HG03103 (cell line): ENCODE measurements around the gene DAPK1.

Experiments used
- ATAC-seq: cut with Tn5 transposase; IDR thresholded peaks from one replicate; pipeline ENCODE4 v1.9.1; 2021; ENCODE audit warnings: low read depth; ENCODE audit not compliant: unreplicated experiment

DAPK1 gene

DNA sequence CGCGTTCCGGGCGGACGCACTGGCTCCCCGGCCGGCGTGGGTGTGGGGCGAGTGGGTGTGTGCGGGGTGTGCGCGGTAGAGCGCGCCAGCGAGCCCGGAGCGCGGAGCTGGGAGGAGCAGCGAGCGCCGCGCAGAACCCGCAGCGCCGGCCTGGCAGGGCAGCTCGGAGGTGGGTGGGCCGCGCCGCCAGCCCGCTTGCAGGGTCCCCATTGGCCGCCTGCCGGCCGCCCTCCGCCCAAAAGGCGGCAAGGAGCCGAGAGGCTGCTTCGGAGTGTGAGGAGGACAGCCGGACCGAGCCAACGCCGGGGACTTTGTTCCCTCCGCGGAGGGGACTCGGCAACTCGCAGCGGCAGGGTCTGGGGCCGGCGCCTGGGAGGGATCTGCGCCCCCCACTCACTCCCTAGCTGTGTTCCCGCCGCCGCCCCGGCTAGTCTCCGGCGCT lies at the start of gene DAPK1:
Gene DAPK1, plus strand, starts transcription at position 264 of the 442 bp plus-strand sequence. CDS start 1,211 bp downstream, outside the sequence.
- ATAC-seq = no peak

- ATAC-seq = no peak
Observed at GRCh38 chr9:87451149-87451548, 46.5 kb upstream of the DAPK1 start.

GRCh38 chr9:87455407-87455806 lies 42.3 kb upstream of the DAPK1 start:
- no peak for ATAC-seq

DNA sequence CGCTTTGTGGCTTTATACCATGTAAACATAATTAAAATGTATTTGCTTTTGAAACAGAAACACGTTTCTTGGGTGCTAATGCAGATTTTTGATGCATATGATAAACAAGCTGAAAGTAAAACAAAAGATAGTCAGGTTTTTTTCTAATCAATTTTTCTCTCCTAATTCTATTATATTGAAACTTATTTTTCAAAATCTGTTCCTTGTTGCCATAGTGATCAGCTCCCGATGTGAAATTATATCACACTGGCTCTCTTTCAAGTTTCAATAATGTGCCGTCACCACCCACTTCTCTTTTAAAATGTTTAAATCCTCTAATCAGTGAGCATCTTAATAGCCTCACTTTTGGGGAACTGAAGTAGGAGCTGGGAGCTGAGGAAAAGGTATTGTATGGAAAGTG lies 36.4 kb upstream of the DAPK1 start:
- no peak for ATAC-seq

- ATAC-seq = peak; percentile 68
Observed at GRCh38 chr9:87464110-87464991, 33.3 kb upstream of the DAPK1 start.

- no peak for ATAC-seq
Observed at GRCh38 chr9:87464992-87465378, 32.7 kb upstream of the DAPK1 start.

DNA sequence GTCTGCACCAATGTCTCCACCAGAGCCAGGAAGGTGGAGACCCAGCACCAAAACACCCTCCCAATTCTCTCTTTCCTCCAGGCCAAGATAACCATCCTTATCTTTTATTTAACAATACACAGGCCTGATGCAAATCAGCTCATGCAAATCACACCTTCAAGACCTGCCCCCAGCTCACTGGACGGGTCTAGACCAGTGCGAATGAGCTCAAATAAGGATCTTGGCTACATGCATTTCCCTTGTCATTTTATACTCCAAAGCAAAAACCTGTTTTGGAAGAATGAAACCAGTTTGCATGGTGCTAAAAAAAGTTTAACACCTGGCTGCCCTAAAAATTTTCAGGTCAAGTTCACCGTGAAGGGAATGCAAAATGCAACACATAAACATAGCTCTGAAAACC lies 31.9 kb upstream of the DAPK1 start:
- no peak for ATAC-seq

DNA sequence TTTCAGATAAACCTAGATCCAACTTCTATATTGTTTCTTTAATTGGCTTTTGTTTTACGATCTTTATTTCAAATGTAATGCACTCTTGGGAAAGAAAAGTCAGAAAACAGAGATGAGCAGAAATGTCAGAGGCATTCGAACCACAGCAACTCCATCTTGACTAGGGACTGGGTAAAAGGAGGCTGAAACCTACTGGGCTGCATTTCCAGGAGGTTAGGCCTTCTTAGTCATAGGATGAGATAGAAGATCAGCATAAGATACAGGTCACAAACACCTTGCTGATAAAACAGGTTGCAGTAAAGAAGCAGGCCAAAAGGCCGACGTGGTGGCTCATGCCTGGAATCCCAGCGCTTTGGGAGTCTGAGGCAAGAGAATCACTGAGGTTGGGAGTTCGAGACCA lies 30.5 kb upstream of the DAPK1 start:
- ATAC-seq = no peak

DNA sequence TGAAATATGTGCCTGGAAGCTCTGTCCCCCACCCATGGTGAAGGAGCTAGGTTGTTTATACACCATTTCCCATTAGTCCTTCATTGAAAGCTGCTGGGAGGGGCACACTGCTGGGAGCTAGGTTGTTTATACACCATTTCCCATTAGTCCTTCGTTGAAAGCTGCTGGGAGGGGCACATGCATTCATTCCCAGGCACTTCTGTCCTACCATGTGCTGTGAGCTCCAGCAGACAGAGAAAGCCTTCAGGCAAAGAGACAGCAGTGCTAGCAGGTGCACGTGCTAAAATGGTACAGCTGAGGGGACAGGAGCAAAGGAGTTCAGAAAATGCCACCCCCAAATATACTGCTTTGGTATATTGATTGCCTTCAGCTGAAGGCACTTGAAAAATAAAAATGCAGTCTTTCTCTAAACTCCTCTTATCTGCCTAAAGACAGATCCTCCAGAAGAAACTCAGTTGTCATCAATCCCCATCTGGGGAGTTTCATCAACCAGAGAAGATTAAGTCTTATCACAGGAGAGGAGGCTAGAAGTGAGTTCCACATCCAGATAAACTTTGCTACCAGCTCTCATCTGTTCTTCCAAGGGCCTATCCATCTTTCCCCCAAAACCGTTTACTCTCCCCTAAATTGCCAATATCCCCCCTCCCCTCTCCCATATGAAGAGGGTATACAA lies 27.7 kb upstream of the DAPK1 start:
- ATAC-seq = no peak

- no peak for ATAC-seq
Observed at GRCh38 chr9:87471746-87472145, 25.9 kb upstream of the DAPK1 start.

- no peak for ATAC-seq
Observed at GRCh38 chr9:87475463-87475862, 22.2 kb upstream of the DAPK1 start.

DNA sequence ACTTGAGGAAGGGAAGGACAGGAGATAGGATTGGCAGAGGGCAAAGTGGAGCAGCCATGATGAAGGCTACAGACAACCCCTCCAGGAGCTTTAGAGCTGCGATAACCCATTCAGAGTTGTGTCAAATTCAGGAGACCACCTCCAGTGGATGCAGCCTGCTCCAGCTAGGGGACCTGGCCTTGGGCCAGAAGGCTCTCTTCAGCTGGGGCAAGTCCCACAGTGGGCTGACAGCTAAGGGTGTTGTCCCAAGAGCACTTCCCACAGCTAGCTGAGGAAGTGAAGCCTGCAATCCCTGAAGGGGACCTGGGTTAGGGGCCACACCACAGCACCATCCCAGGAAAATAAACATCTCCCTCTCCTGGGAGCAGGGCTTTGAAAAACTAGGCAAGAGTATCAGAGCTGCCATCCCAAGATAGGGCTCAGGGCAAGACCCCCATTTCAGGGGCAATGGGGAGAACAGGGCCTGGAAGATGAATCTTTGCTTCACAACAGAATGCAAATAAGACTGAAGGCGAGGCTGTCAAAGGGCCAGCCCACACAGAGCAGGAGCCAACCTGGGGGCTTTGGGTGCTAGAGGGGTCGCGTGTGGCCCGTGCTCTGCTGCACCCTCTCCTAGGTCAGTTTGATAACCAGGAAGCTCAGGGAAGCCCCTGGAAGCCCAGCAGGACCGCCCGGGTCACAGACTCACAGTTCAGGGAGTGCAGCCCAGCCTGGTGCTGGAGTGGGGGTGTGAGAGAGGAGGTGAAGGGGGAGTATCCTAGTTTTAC lies 19.3 kb upstream of the DAPK1 start:
- ATAC-seq = no peak

DNA sequence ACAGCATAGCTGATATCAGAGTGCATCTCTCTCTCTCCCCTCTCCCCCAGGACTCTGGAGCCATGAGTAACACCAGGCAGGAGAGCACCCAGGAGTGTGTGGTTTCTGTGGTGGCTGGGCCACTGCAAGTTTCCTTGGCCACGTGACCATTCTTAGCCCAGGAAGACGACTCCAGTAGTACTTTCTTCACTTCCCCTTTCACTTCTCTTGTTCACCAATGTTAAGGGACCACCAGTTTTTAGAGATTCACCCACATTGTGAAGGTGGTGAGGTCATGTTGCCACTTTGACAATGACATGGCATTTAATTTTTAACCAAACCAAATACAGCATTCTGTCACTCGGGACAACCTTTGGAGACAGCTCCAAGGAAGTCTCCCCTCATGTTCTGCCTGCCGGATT lies 17.9 kb upstream of the DAPK1 start:
- peak; percentile 93 for ATAC-seq

DNA sequence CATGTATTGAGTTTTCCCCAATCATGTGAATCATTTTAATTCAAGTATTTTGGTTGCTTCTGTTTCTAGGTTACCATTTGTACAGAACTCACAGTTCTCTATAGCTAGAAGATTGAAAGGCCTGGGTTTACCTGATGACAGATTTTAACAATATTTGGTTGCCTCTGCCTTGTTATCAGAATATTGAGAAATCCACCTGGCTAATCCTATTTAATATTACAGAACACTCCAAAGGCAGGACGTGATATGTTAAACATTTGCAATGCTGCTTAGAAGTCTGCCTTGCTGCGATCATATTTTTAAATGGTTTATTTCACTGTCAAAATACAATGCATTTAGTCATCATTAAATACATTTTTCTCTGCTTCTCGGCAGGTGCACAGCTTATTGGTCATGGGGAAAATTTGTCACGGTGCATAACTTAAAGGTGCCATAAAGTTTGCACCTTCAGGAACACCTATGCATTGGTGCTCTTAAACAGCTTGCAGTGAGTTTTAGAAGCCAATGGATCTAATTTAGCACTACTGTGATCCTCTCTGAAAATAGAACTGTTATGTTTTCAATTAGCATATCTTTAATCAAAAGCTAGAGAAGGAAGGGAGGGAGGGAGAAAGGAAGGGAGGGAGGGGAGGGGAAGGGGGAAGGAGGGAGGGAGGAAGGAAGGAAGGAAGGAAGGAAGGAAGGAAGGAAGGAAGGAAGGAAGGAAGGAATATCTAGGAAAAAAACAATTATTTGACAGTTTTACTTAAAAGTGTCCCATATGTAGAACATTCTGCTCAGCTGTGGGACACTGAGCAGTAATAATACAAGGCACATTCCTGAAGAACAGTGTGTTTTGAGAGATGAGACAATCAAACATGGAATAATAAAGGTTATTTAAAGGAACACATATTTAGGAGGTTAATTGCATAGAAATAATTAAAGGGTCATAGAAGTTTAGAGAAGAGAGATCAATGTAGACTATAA lies 15.5 kb upstream of the DAPK1 start:
- ATAC-seq = no peak

DNA sequence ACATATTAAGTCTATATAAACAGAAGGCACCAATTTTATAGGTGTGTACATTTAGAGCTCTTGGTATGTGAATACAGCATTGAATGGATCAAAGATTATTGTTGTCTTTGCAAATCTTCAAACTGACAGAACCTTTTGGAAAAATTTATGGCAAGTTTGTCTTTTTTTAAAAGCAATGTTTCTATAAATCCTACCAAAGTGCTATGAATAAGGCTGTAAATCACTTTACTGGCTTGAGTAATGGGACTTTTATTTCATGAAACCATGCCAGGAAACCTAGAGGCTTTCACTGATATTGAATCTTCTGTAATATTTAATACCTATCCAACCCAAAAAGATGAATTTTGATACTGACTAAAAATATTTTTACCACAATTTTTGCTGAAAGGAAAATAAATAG lies 7.4 kb upstream of the DAPK1 start:
- no peak for ATAC-seq

DNA sequence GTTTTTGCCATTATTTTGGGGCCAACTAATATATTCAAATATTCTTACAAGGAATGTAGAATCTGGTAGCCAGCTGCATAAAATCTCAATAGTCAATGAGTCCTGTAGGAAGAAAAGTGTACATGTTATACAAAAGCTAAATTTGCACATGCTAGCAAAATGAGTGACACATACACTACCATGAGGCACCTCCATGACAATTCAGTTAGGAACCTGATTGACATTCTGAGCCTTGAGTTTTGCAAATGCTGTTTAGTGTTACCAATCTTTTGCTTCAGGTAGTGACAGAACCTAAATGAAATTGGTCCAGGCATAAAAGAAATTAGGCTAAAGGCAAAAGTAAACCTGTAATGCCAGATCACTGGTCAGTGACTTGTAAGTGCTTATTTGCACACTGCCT lies 6.8 kb upstream of the DAPK1 start:
- no peak for ATAC-seq

GRCh38 chr9:87491523-87491922 lies 6.1 kb upstream of the DAPK1 start:
- ATAC-seq = no peak

GRCh38 chr9:87492642-87493041 lies 5.0 kb upstream of the DAPK1 start:
- no peak for ATAC-seq

DNA sequence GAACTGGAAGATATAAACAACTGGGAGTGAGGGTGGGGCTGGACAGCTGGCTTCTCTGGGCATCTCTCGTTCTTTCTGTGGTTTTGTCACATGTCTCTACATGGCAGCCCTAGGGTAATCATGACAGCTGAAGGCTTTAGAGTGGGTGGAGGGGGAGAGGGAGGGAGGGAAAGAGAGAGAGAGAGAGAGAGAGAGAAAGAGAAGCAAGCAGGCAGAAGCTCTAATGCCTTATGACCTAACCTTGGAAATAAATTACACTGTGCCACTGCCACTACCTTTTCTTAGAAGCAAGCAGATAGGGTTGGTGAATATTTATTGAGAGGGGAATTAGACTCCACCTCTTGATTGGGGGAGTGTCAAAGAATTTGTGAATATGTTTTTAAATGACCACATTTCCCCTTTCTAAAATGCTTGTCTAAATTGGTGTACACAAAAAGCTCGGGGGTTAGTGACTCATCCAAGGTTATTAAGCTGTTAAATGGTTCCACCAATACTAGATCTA lies 2.6 kb upstream of the DAPK1 start:
- ATAC-seq = no peak

GRCh38 chr9:87497080-87497603 lies 525 bp upstream of the DAPK1 start:
- ATAC-seq = no peak
